ENCODE results near the gene TSPAN14.

GRCh38 chr10:80471001-80471400 is 16.9 kb downstream of the TSPAN14 start:
- no peak for TF ChIP-seq CTCF (IDR thresholded peaks at IDR 0.05; ENCODE audit: insufficient read depth, low read length, poor library complexity, severe bottlenecking)
- TF ChIP-seq EZH2phosphoT487 (conservative IDR thresholded peaks at IDR 0.05; ENCODE audit: low read length) = no peak
